Prostate gland (tissue), 2 donors: ENCODE results near the gene FAM3A.

Experiments
- POLR2A ChIP-seq: fragments of 450-650 bp; IDR thresholded peaks from one replicate; pipeline ENCODE4 v1.6.1; 2016; ENCODE audit warnings: antibody characterized with exemption, mild to moderate bottlenecking
- POLR2AphosphoS5 ChIP-seq: sonication (generic); formaldehyde crosslinking; IDR thresholded peaks from one replicate; pipeline ENCODE4 v1.6.1; 2017; ENCODE audit warnings: antibody characterized with exemption
- TF ChIP-seq, protein P1 (sequence below), 4 experiments: fragments of 200-600 bp in 2 of 4; fragments of 450-650 bp in 2 of 4; sonication (generic) in 2 of 4; IDR thresholded peaks; 1 replicate in 3 of 4; 2 replicates in 1 of 4; pipeline ENCODE4 v1.5.1; 2016 to 2019; ENCODE audit warnings: antibody characterized with exemption in 4 of 4, mild to moderate bottlenecking in 2 of 4, moderate library complexity in 2 of 4

DNA sequence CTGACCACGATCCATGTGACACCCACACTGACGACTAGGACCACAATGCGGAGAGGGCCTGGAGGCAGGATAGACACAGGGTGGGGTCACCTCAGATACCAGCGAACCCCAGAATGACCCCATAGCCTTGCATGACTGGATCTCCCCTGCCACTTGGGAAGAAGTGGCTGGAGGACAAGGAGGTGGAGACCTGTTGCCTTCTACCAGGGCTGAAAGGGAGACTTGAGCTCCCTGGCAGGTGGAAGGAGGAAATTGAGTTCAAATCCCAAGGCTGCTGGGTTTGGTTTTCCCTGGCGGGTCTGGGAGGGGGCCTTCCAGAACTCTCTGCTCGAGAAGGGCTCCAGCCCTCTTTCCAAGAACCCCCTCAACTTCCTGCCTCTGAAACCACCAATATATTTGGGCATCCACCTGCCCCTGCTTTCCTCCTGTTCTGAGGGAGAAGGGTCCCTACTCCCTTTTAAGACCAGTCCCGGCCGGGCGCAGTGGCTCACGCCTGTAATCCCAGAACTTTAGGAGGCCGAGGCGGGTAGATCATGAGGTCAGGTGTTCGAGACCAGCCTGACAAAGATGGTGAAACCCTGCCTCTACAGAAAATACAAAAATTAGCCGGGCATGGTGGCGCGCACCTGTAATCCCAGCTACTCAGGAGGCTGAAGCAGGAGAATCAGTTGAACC, 3.0 kb downstream of the FAM3A start:
- TF ChIP-seq POLR2A (no peak), POLR2AphosphoS5 (no peak)
- TF ChIP-seq, protein P1, sequence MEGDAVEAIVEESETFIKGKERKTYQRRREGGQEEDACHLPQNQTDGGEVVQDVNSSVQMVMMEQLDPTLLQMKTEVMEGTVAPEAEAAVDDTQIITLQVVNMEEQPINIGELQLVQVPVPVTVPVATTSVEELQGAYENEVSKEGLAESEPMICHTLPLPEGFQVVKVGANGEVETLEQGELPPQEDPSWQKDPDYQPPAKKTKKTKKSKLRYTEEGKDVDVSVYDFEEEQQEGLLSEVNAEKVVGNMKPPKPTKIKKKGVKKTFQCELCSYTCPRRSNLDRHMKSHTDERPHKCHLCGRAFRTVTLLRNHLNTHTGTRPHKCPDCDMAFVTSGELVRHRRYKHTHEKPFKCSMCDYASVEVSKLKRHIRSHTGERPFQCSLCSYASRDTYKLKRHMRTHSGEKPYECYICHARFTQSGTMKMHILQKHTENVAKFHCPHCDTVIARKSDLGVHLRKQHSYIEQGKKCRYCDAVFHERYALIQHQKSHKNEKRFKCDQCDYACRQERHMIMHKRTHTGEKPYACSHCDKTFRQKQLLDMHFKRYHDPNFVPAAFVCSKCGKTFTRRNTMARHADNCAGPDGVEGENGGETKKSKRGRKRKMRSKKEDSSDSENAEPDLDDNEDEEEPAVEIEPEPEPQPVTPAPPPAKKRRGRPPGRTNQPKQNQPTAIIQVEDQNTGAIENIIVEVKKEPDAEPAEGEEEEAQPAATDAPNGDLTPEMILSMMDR (IDR thresholded peaks at IDR 0.05): no peak
